Measurements from ENCODE around the gene HIGD1C. TPM values are rescaled to one million over a fixed set of nuclear protein-coding genes. Genes with fewer than 3 reads are reported as not detected.
"Not testable (repeated sequence)": the region's sequence is repeated elsewhere in the genome, so short reads cannot be mapped to it uniquely, and the experiment has no call there.

The HIGD1C gene
- total RNA-seq, 2 experiments from 2014 or later, result not detected

DNA sequence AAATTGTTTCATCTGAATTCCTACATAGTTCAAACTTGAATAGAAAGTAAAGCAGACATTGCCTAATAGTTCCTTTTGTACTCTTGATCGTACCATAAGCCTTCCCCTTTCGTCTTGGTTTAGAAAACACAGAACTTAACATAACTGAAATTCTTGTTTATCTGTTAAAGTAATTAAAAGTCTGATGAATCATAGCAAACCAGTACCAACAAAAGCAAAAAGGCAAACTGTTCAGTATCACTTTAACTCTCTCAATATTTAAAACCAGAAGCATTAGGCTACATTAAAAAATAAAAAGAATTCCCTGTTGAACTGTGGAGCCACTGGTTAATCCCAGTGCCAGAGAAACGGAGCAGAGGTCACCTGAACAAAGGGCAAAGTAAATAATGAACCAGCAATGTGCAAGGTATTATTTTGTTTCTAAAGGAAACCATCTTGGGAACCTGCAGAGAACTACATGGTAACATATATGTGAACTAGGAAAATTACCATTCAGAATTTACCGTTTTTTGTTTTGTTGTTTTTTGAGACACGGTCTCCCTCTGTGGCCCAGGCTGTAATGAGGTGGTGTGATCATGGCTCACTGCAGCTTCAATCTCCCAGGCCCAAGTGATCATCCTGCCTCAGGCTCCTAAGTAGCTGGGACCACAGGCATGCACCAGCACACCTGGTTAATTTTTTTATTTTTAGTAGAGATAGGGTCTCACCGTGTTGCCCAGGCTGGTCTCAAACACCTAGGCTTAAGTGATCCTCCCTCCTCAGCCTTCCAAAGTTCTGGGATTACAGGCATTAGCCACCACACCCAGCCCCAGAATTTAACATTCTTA, 17.1 kb upstream of the HIGD1C start:
- Mint-ChIP-seq H3K36me3 (ENCODE audit: low read depth) (peaks cover 15% of the 10 kb centered on the region), H3K27ac (no peak overlapping the region), H3K4me1 (ENCODE audit: low read depth) (peaks cover 3% of the 10 kb centered on the region), H3K4me3 (no peak overlapping the region), H3K9me3 (ENCODE audit: insufficient read depth) (peaks cover 10% of the 10 kb centered on the region), H3K27me3 (ENCODE audit: low read depth) (peaks cover 2% of the 10 kb centered on the region)
- POLR2A ChIA-PET, result no interaction called here
- ATAC-seq (no peak), DNase-seq (no peak)
- CTCF ChIA-PET, result no interaction called here

- DNase-seq (no peak), ATAC-seq (no peak)
- peaks cover 15% of the 10 kb centered on the region for H3K36me3 Mint-ChIP-seq (ENCODE audit: low read depth)
- H3K4me1 Mint-ChIP-seq (ENCODE audit: low read depth), result peaks cover 3% of the 10 kb centered on the region
- CTCF ChIA-PET, result no interaction called here
- peaks cover 10% of the 10 kb centered on the region for H3K9me3 Mint-ChIP-seq (ENCODE audit: insufficient read depth)
- POLR2A ChIA-PET, result no interaction called here
- H3K4me3 Mint-ChIP-seq, result no peak overlapping the region
- no peak overlapping the region for H3K27ac Mint-ChIP-seq
- H3K27me3 Mint-ChIP-seq (ENCODE audit: low read depth), result peaks cover 2% of the 10 kb centered on the region
These were observed 15.4 kb upstream of the HIGD1C start for GRCh38 chr12:50936821-50937530.

GRCh38 chr12:50937653-50938052, 14.7 kb upstream of the HIGD1C start:
- H3K9me3 Mint-ChIP-seq (ENCODE audit: insufficient read depth), result peaks cover 10% of the 10 kb centered on the region
- H3K4me3 Mint-ChIP-seq, result no peak overlapping the region
- CTCF ChIA-PET, result no interaction called here

GRCh38 chr12:50947933-50948626, 4.3 kb upstream of the HIGD1C start:
- H3K27me3 Mint-ChIP-seq (ENCODE audit: low read depth), result no peaks in the 10 kb centered on the region
- ChIA-PET CTCF (no interaction called here), POLR2A (no interaction called here)
- no peak for DNase-seq
- H3K36me3 Mint-ChIP-seq (ENCODE audit: low read depth), result no peaks in the 10 kb centered on the region
- ATAC-seq, result no peak
- H3K27ac Mint-ChIP-seq, result no peak overlapping the region
- H3K9me3 Mint-ChIP-seq (ENCODE audit: insufficient read depth), result no peaks in the 10 kb centered on the region
- H3K4me1 Mint-ChIP-seq (ENCODE audit: low read depth), result no peaks in the 10 kb centered on the region
- no peak overlapping the region for H3K4me3 Mint-ChIP-seq

More at GRCh38 chr12:50937653-50938052, 14.7 kb upstream of the HIGD1C start:
- DNase-seq (no peak), ATAC-seq (no peak)
- peaks cover 3% of the 10 kb centered on the region for H3K4me1 Mint-ChIP-seq (ENCODE audit: low read depth)
- peaks cover 2% of the 10 kb centered on the region for H3K27me3 Mint-ChIP-seq (ENCODE audit: low read depth)
- H3K27ac Mint-ChIP-seq, result no peak overlapping the region
- peaks cover 15% of the 10 kb centered on the region for H3K36me3 Mint-ChIP-seq (ENCODE audit: low read depth)
- POLR2A ChIA-PET, result no interaction called here

DNA sequence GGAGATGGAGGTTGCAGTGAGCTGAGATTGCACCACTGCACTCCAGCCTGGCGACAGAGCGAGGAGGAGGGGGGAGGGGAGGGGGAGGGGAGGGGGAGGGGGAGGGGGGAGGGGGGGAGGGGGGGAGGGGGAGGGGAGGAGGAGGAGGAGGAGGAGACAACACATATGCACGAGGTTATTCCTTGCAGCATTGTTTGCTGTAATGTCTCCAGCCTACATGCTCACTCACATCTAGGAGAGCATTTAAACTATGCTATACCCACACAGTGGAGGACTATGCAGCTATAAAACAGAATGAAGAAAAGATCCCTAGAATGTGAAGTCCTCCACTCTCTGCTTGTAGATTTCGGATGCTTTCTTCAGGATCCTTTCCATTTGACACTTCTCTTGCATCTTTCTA, 3.5 kb upstream of the HIGD1C start:
- ATAC-seq, result no peak
- Mint-ChIP-seq H3K4me3 (no peak overlapping the region), H3K27me3 (ENCODE audit: low read depth) (no peaks in the 10 kb centered on the region), H3K27ac (no peak overlapping the region), H3K36me3 (ENCODE audit: low read depth) (no peaks in the 10 kb centered on the region), H3K9me3 (ENCODE audit: insufficient read depth) (no peaks in the 10 kb centered on the region), H3K4me1 (ENCODE audit: low read depth) (no peaks in the 10 kb centered on the region)
- no peak for DNase-seq
- CTCF ChIA-PET, result no interaction called here
- POLR2A ChIA-PET, result interaction anchor here (0.6 kb wide), 1 partner anchor 715 kb away, joined by 3 read pairs; no protein-coding TSS in a partner anchor

GRCh38 chr12:50949801-50950302, 2.5 kb upstream of the HIGD1C start:
- Mint-ChIP-seq H3K4me1 (ENCODE audit: low read depth) (no peaks in the 10 kb centered on the region), H3K9me3 (ENCODE audit: insufficient read depth) (no peaks in the 10 kb centered on the region), H3K4me3 (no peak overlapping the region), H3K27ac (no peak overlapping the region), H3K27me3 (ENCODE audit: low read depth) (no peaks in the 10 kb centered on the region), H3K36me3 (ENCODE audit: low read depth) (no peaks in the 10 kb centered on the region)
- POLR2A ChIA-PET, result no interaction called here
- DNase-seq (no peak), ATAC-seq (no peak)
- CTCF ChIA-PET, result no interaction called here

DNA sequence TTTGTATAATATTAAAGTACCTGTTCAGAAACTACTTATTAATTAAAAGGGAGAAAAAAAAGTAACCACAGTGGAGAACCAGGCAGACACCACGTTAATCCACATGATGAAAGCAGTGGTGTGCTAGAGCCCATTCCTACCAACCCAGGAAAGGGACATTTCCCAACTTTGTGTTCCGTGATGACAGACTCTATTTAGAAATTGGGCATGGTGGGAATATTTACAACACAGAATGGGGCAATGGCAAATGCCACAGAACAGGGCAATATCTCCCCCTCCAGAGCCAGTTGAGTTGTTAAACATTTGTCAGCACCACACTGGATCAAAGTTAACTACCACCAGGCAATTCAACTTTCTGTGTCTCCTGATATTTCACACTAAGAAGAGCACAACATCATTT, 1.2 kb upstream of the HIGD1C start:
- Mint-ChIP-seq H3K4me1 (ENCODE audit: low read depth) (no peaks in the 10 kb centered on the region), H3K27ac (no peak overlapping the region), H3K36me3 (ENCODE audit: low read depth) (no peaks in the 10 kb centered on the region), H3K27me3 (ENCODE audit: low read depth) (no peaks in the 10 kb centered on the region), H3K4me3 (no peak overlapping the region), H3K9me3 (ENCODE audit: insufficient read depth) (no peaks in the 10 kb centered on the region)
- ChIA-PET POLR2A (no interaction called here), CTCF (no interaction called here)
- DNase-seq (no peak), ATAC-seq (no peak)

GRCh38 chr12:50953047-50953446, 703 bp downstream of the HIGD1C start:
- H3K27ac Mint-ChIP-seq, result no peak overlapping the region
- ChIA-PET POLR2A (no interaction called here), CTCF (no interaction called here)
- H3K36me3 Mint-ChIP-seq (ENCODE audit: low read depth), result no peaks in the 10 kb centered on the region
- DNase-seq (no peak), ATAC-seq (no peak)
- H3K9me3 Mint-ChIP-seq (ENCODE audit: insufficient read depth), result no peaks in the 10 kb centered on the region
- H3K27me3 Mint-ChIP-seq (ENCODE audit: low read depth), result no peaks in the 10 kb centered on the region
- no peak overlapping the region for H3K4me3 Mint-ChIP-seq
- no peaks in the 10 kb centered on the region for H3K4me1 Mint-ChIP-seq (ENCODE audit: low read depth)

- DNase-seq; H3K4me1 Mint-ChIP-seq (ENCODE audit: low read depth); ATAC-seq; H3K36me3 Mint-ChIP-seq (ENCODE audit: low read depth); H3K4me3 Mint-ChIP-seq; H3K27ac Mint-ChIP-seq; H3K27me3 Mint-ChIP-seq (ENCODE audit: low read depth); H3K9me3 Mint-ChIP-seq (ENCODE audit: insufficient read depth); POLR2A ChIA-PET: not testable (repeated sequence)
- CTCF ChIA-PET, result interaction anchor here (1.5 kb wide), 1 partner anchor 19 kb away, joined by 3 read pairs; no protein-coding TSS in a partner anchor
These were observed 2.4 kb downstream of the HIGD1C start for GRCh38 chr12:50954789-50955188.

- Mint-ChIP-seq H3K27ac (no peak overlapping the region), H3K9me3 (ENCODE audit: insufficient read depth) (no peaks in the 10 kb centered on the region), H3K4me1 (ENCODE audit: low read depth) (peaks cover 4% of the 10 kb centered on the region), H3K36me3 (ENCODE audit: low read depth) (no peaks in the 10 kb centered on the region), H3K4me3 (no peak overlapping the region), H3K27me3 (ENCODE audit: low read depth) (no peaks in the 10 kb centered on the region)
- DNase-seq (no peak), ATAC-seq (no peak)
- ChIA-PET POLR2A (no interaction called here), CTCF (interaction anchor here (1.5 kb wide), 1 partner anchor 18 kb away, joined by 3 read pairs; no protein-coding TSS in a partner anchor)
These were observed 2.9 kb downstream of the HIGD1C start for GRCh38 chr12:50955288-50955687.

DNA sequence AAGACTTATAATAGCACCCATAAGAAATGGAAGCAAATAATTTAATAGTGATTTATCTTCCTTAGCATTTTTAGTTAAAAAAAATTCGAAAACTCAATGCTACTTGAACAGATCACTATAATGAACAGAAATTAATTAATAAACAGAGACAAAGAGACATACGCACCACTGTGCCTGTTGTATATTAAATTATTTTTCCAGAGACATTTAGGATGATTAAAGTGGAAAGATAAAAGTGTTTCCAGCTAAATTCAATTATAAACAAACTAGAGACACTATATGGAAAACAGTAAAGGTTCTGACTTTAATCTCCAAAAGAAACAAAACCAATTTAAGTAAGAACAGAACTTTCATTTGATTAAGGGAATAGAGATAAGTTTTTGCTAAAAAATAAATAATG, 3.4 kb downstream of the HIGD1C start:
- H3K4me1 Mint-ChIP-seq (ENCODE audit: low read depth), result peaks cover 8% of the 10 kb centered on the region
- no peaks in the 10 kb centered on the region for H3K9me3 Mint-ChIP-seq (ENCODE audit: insufficient read depth)
- CTCF ChIA-PET, result interaction anchor here (1.0 kb wide), 1 partner anchor 130 kb away, joined by 3 read pairs; no protein-coding TSS in a partner anchor
- ATAC-seq (no peak), DNase-seq (no peak)
- POLR2A ChIA-PET, result no interaction called here
- no peak overlapping the region for H3K27ac Mint-ChIP-seq
- H3K4me3 Mint-ChIP-seq, result no peak overlapping the region
- H3K36me3 Mint-ChIP-seq (ENCODE audit: low read depth), result no peaks in the 10 kb centered on the region
- H3K27me3 Mint-ChIP-seq (ENCODE audit: low read depth), result no peaks in the 10 kb centered on the region

- H3K4me1 Mint-ChIP-seq (ENCODE audit: low read depth), result peaks cover 10% of the 10 kb centered on the region
- H3K36me3 Mint-ChIP-seq (ENCODE audit: low read depth), result no peaks in the 10 kb centered on the region
- H3K4me3 Mint-ChIP-seq, result no peak overlapping the region
- DNase-seq (no peak), ATAC-seq (peak; percentile 39)
- H3K27ac Mint-ChIP-seq, result no peak overlapping the region
- H3K27me3 Mint-ChIP-seq (ENCODE audit: low read depth), result no peaks in the 10 kb centered on the region
- ChIA-PET POLR2A (interaction anchor here (0.7 kb wide), 1 partner anchor 1128 kb away, joined by 3 read pairs; no protein-coding TSS in a partner anchor), CTCF (interaction anchor here (0.9 to 1.9 kb wide), 4 partner anchors 25 to 195 kb away, joined by 3 to 7 read pairs (median 4); no protein-coding TSS in a partner anchor)
- no peaks in the 10 kb centered on the region for H3K9me3 Mint-ChIP-seq (ENCODE audit: insufficient read depth)
These were observed 7.8 kb downstream of the HIGD1C start for GRCh38 chr12:50960130-50960529.
